HK-2 (cell line): ENCODE measurements around the gene PIEZO1.
A peak's percentile ranks its signal among the peaks of the same experiment; 100 is the strongest.

Experiments used
- DNase-seq: peaks from one replicate; pipeline ENCODE4 v3.0.0-alpha.2; 2018; ENCODE audit not compliant: unreplicated experiment

The PIEZO1 gene

GRCh38 chr16:88719267-88719932, 65.6 kb downstream of the PIEZO1 start:
- DNase-seq: no peak

- DNase-seq: no peak
Observed at GRCh38 chr16:88718178-88718577, 66.8 kb downstream of the PIEZO1 start.

DNA sequence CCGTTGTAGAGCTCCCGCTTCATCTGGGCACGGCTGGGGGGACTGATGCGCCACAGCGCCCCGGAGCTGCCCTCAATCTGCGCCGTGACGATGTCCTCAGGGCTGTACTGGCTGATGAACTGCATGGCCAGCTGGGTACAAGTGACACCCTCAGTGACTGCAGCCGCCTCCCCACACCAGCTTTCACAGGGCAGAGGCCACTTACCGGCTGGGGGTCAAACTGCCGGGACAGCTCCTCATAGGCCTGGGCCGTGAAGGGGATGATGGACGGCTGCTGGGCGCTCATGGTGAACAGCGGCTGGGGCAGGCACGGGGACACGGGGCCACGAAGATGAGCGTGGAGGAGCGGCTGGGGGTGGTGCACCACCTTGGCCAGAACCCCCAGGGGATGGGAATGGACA, 68.4 kb downstream of the PIEZO1 start:
- no peak for DNase-seq

- DNase-seq: no peak
Observed at GRCh38 chr16:88716201-88716600, 68.8 kb downstream of the PIEZO1 start.

GRCh38 chr16:88715312-88716190, 69.5 kb downstream of the PIEZO1 start:
- DNase-seq: no peak

GRCh38 chr16:88714420-88715302, 70.4 kb downstream of the PIEZO1 start:
- DNase-seq: no peak

GRCh38 chr16:88713568-88714419, 71.2 kb downstream of the PIEZO1 start:
- peak; percentile 59 for DNase-seq

GRCh38 chr16:88713054-88713453, 72.0 kb downstream of the PIEZO1 start:
- DNase-seq: no peak

GRCh38 chr16:88712362-88712979, 72.5 kb downstream of the PIEZO1 start:
- DNase-seq: no peak

- no peak for DNase-seq
Observed at GRCh38 chr16:88711750-88712340, 73.2 kb downstream of the PIEZO1 start.

DNA sequence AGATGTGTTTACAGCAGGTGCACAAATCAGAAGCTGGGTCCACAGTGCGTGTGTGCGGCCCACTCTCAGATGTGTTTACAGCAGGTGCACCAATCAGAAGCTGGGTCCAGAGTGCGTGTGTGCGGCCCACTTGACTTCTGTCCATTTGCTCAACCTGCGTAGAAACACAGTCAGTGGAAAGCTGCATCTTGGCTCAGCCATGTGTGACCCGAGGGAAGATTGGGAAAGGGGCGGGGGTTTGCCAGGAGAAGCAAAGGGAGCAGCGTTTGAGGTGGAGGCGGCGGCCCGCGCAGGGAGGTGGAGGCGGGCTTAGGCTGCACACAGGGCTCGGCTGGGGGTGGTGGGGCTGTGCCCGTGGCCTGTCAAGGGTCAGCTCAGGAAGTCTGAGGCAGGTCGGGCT, 74.5 kb downstream of the PIEZO1 start:
- no peak for DNase-seq

- DNase-seq: no peak
Observed at GRCh38 chr16:88706965-88707826, 77.8 kb downstream of the PIEZO1 start.

- peak; percentile 80 for DNase-seq
Observed at GRCh38 chr16:88706229-88706964, 78.6 kb downstream of the PIEZO1 start, which contains the start of the genes CTU2 and RNF166. CTU2 (plus strand) TSS chr16:88706503; CDS start chr16:88706531, 28 bp downstream. RNF166 (minus strand) TSS chr16:88706408; CDS start chr16:88706325, 83 bp downstream.

DNA sequence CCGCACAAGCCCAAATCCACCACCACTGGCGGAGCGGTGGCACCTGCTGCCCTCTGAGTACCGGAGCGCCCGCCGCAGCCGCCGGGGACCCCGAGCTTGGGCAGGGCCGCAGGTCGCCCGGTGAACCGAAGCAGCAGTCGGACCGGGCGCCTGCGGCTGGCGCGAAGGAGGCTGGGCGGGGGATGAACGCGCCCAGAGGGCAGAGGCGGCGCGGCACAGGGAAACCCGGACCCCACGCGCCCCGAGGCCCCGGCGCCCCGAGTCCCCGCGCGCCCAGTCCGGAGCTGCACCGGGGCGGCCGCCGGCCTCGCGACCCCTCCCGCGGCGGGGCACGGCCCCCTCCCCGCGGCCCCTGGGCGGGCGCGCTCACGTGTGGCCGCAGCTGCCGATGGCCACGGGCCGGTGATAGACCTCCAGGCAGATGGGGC, 79.2 kb downstream of the PIEZO1 start:
- no peak for DNase-seq

DNA sequence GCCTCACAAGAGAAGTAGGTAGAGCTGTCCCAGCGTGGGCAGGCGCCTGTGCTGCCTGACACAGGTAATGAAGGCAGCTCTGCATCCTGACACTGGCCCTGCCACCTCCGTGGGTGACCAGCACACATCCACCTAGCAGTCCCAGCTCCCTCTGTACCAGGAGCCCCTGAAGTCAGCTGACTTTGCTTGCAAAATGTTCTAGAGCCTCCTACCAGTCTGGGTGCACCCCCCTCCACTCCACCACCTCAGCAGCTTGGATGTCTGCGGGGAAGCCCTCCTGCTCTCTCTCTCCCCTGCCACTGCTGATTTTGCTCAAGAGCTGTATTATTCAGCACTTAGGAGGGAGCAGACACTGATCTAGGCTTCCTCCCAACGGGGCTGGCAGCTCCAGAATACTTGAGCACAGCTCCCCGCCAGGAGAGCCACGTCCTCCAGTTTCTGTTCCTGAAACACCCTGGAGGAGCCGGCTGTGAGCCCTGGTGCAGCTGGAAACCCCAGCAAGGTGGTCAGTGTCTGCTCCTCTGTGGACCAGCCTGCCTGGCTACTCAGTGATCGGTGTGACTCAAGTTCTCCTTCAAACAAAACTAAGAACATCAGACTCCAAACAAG, 79.8 kb downstream of the PIEZO1 start:
- DNase-seq: no peak

DNA sequence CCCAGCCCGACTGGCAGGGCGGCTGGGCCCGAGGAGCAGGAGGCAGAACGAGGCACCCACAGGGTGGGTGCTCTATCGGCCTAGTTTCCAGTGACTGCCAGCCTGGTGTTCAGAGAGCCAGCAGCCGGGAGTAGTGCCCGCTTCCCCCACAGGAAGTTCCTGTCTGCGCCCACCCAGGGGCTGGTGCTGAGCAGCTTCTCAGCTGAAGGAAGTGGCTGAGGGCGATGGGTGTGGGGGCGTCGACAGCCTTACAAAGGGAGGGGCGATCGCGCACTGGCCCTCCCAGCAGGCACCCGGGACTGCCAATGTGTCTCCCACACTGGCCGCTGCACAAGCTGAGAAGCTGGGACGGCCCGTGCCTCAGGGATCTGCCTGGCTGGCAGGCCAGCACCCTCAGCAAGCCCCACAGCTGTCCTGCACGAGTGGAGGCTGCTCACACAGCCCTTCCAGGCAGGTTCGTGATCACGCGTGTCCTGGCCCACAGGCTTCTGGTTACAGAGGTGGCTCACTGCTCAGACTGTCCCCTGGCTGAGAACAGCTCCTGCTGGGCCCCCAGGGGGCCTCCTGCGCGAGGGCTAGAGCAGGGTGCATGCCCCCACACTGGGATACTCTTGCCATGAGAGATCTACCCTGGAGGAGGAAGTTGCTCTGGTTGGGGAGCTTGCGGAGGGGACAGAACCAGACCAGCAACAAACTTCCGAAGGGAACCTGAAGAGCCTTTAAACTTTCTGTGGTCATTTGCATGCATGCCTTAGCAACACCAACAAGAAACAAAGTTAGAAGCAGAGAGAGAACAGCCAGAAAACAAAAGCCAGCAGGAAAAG, 81.3 kb downstream of the PIEZO1 start:
- no peak for DNase-seq
